Upper lobe of left lung (tissue), 4 donors: ENCODE data around the gene TMEM129.

ENCODE experiments used
- POLR2AphosphoS5 ChIP-seq, 2 donors: sonication (generic); formaldehyde crosslinking; IDR thresholded peaks; one replicate each; pipeline ENCODE4 v1.5.1; 2017; ENCODE audit warnings: antibody characterized with exemption in 2 of 2
- TF ChIP-seq, protein P1 (sequence below), 6 experiments: fragments of 450-650 bp in 4 of 6; fragments of 200-600 bp in 2 of 6; sonication (generic) in 2 of 6; IDR thresholded peaks; one replicate each; pipeline ENCODE4 v1.5.1; 2016 to 2019; ENCODE audit warnings: antibody characterized with exemption in 6 of 6

DNA sequence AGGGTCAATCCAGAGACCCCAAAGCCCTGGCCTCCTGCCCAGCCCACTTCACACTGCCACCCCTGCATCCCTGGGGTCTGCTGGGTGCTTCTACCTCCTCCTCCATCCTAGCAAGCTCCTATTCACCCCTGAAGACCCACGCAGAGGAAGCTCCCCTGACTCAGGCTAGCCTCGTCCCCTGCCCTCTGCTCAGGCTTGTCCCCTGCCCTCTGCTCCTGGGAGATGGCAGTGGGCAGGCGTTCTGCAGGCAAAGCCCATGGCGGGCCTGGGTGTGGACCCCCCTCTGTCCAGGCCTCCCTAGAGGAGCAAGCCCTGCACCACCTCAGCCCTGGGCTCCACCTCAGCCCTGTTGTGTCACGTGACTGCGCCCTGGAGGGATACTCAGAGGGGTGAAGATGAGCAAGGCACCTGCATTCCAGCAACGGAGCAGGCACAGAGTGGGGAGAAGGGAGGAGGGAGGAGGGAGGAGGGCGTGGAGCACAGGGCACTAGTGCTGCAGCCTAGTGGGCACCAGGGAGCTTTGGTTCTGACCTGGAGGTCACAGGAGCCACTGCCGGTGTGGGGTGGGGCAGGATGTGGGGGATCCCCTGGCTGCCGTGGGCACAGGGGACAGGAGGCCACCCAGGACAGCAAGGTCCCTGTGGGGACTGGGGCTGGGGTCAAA is 44.4 kb upstream of the TMEM129 start:
- no peak for TF ChIP-seq POLR2AphosphoS5 (IDR thresholded peaks at IDR 0.05)
- TF ChIP-seq, protein P1, sequence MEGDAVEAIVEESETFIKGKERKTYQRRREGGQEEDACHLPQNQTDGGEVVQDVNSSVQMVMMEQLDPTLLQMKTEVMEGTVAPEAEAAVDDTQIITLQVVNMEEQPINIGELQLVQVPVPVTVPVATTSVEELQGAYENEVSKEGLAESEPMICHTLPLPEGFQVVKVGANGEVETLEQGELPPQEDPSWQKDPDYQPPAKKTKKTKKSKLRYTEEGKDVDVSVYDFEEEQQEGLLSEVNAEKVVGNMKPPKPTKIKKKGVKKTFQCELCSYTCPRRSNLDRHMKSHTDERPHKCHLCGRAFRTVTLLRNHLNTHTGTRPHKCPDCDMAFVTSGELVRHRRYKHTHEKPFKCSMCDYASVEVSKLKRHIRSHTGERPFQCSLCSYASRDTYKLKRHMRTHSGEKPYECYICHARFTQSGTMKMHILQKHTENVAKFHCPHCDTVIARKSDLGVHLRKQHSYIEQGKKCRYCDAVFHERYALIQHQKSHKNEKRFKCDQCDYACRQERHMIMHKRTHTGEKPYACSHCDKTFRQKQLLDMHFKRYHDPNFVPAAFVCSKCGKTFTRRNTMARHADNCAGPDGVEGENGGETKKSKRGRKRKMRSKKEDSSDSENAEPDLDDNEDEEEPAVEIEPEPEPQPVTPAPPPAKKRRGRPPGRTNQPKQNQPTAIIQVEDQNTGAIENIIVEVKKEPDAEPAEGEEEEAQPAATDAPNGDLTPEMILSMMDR (IDR thresholded peaks at IDR 0.05), result no peak
